22Rv1 (cell line): ENCODE measurements around the gene INAFM2.

Experiments
- ZFX ChIP-seq: fragments of 450-650 bp; IDR thresholded peaks from 2 replicates; pipeline ENCODE4 v1.6.1; 2017; ENCODE audit warnings: antibody characterized with exemption, borderline replicate concordance
- TF ChIP-seq, protein P1 (sequence below): fragments of 450-650 bp; IDR thresholded peaks from 2 replicates; pipeline ENCODE4 v1.5.1; 2017; ENCODE audit warnings: mild to moderate bottlenecking

DNA sequence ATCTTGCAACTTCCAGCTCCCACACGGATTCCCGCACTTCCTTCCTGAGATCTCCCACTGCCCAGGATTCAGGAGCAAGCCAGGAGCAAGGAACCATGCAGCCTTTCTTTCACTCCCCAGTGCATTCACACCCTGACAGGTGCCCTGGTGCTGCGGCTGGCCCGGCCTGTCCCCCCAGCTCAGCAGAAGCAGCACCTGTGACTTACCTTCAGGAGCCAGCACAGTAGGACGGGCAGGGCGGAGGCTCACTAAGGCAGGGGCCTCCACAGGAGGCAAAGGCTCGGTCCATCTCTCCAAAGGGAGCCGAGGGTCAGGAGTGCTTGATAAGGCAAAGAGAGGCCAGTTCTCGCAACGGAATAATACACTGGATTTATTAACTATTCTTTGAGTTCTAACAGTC, 45.5 kb upstream of the INAFM2 start:
- TF ChIP-seq, protein P1, sequence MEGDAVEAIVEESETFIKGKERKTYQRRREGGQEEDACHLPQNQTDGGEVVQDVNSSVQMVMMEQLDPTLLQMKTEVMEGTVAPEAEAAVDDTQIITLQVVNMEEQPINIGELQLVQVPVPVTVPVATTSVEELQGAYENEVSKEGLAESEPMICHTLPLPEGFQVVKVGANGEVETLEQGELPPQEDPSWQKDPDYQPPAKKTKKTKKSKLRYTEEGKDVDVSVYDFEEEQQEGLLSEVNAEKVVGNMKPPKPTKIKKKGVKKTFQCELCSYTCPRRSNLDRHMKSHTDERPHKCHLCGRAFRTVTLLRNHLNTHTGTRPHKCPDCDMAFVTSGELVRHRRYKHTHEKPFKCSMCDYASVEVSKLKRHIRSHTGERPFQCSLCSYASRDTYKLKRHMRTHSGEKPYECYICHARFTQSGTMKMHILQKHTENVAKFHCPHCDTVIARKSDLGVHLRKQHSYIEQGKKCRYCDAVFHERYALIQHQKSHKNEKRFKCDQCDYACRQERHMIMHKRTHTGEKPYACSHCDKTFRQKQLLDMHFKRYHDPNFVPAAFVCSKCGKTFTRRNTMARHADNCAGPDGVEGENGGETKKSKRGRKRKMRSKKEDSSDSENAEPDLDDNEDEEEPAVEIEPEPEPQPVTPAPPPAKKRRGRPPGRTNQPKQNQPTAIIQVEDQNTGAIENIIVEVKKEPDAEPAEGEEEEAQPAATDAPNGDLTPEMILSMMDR: no peak
- no peak for TF ChIP-seq ZFX
